GM23338 (cell line): Measurements from ENCODE around the gene TMPRSS15. TPM values are rescaled to one million over a fixed set of nuclear protein-coding genes. Genes with fewer than 3 reads are reported as not detected.

Experiments
- ATAC-seq: fragments of 200-7000 bp; cut with Tn5 transposase; 3 replicates; pipeline ENCODE4 v1.9.1; 2020
- DNase-seq: peaks from one replicate; pipeline ENCODE4 v3.0.0-alpha.2; 2015; ENCODE audit warnings: low spot score
- H2AFZ ChIP-seq: fragments of 200-600 bp; sonication (generic); 2 replicates; pipeline ENCODE4 v1.8.0; 2016; ENCODE audit warnings: antibody characterized with exemption, mild to moderate bottlenecking, moderate library complexity
- H3F3A ChIP-seq: fragments of 200-600 bp; sonication (generic); replicated peaks from 2 replicates; pipeline ENCODE4 v1.8.0; 2017; ENCODE audit warnings: antibody characterized with exemption, mixed run types, low read depth
- H3K27ac ChIP-seq: fragments of 200-600 bp; sonication (generic); 2 replicates; pipeline ENCODE4 v1.6.1; 2016; ENCODE audit warnings: low read depth
- H3K27me3 ChIP-seq: fragments of 200-600 bp; sonication (generic); 2 replicates; pipeline ENCODE4 v1.8.0; 2016; ENCODE audit warnings: mild to moderate bottlenecking, mixed run types, moderate library complexity; ENCODE audit not compliant: insufficient read depth
- H3K36me3 ChIP-seq: fragments of 200-600 bp; sonication (generic); 2 replicates; pipeline ENCODE4 v1.8.0; 2016; ENCODE audit warnings: mild to moderate bottlenecking; ENCODE audit not compliant: insufficient read depth
- H3K4me1 ChIP-seq: fragments of 200-600 bp; sonication (generic); 2 replicates; pipeline ENCODE4 v1.8.0; 2016; ENCODE audit warnings: mild to moderate bottlenecking, moderate library complexity; ENCODE audit not compliant: insufficient read depth
- H3K4me2 ChIP-seq: fragments of 200-600 bp; sonication (generic); 2 replicates; pipeline ENCODE4 v1.7.1; 2017; ENCODE audit warnings: mixed run types
- H3K4me3 ChIP-seq: fragments of 200-600 bp; sonication (generic); 2 replicates; pipeline ENCODE4 v1.6.1; 2016; ENCODE audit warnings: mixed run types
- H3K79me2 ChIP-seq: fragments of 200-600 bp; sonication (generic); replicated peaks from 2 replicates; pipeline ENCODE4 v1.8.0; 2017; ENCODE audit warnings: mild to moderate bottlenecking; ENCODE audit not compliant: insufficient read depth
- H3K9me2 ChIP-seq: fragments of 200-600 bp; sonication (generic); 2 replicates; pipeline ENCODE4 v1.8.0; 2017; ENCODE audit not compliant: insufficient read depth
- H4K20me1 ChIP-seq: fragments of 200-600 bp; sonication (generic); replicated peaks from 2 replicates; pipeline ENCODE4 v1.8.0; 2017; ENCODE audit warnings: mild to moderate bottlenecking; ENCODE audit not compliant: insufficient read depth
- H3K27ac Mint-ChIP-seq: 2 replicates; pipeline ENCODE4 v1.8.0; 2020; ENCODE audit warnings: inconsistent platforms, mild to moderate bottlenecking, moderate library complexity, mixed read lengths
- H3K27me3 Mint-ChIP-seq: 3 replicates; pipeline ENCODE4 v1.8.0; 2022; ENCODE audit warnings: low read depth, mild to moderate bottlenecking, moderate library complexity, mixed read lengths, inconsistent platforms; ENCODE audit not compliant: insufficient read depth, poor library complexity
- H3K36me3 Mint-ChIP-seq: 3 replicates; pipeline ENCODE4 v1.8.0; 2021; ENCODE audit warnings: low read depth, mild to moderate bottlenecking, inconsistent platforms, moderate library complexity, mixed read lengths
- H3K4me1 Mint-ChIP-seq: 3 replicates; pipeline ENCODE4 v1.8.0; 2020; ENCODE audit warnings: mild to moderate bottlenecking, inconsistent platforms, mixed read lengths
- H3K4me3 Mint-ChIP-seq: 3 replicates; pipeline ENCODE4 v1.8.0; 2021; ENCODE audit warnings: moderate library complexity, mild to moderate bottlenecking, inconsistent platforms, mixed read lengths
- H3K9me3 Mint-ChIP-seq: 3 replicates; pipeline ENCODE4 v1.8.0; 2020; ENCODE audit warnings: moderate library complexity, mild to moderate bottlenecking, inconsistent platforms, mixed read lengths
- CREB1 ChIP-seq: fragments of 250-450 bp; sonication (Bioruptor Pico); IDR thresholded peaks from 2 replicates; pipeline ENCODE4 v1.5.0; 2020; ENCODE audit warnings: low read depth, mild to moderate bottlenecking, moderate library complexity
- ETS1 ChIP-seq: IDR thresholded peaks from 2 replicates; pipeline ENCODE4 v1.6.1; 2016; ENCODE audit warnings: antibody characterized with exemption
- EZH2phosphoT487 ChIP-seq: fragments of 200-600 bp; sonication (generic); IDR thresholded peaks from one replicate; pipeline ENCODE4 v1.8.1; 2018; ENCODE audit warnings: antibody characterized with exemption; ENCODE audit not compliant: unreplicated experiment
- JUNB ChIP-seq: IDR thresholded peaks from one replicate; pipeline ENCODE4 v1.6.1; 2016; ENCODE audit warnings: antibody characterized with exemption; ENCODE audit not compliant: unreplicated experiment
- POLR2AphosphoS5 ChIP-seq: IDR thresholded peaks from 2 replicates; pipeline ENCODE4 v1.6.1; 2016; ENCODE audit warnings: antibody characterized with exemption, low read depth
- REST ChIP-seq: IDR thresholded peaks from one replicate; pipeline ENCODE4 v1.6.1; 2018; ENCODE audit warnings: antibody characterized with exemption; ENCODE audit not compliant: unreplicated experiment
- STAT1 ChIP-seq: IDR thresholded peaks from one replicate; pipeline ENCODE4 v1.6.1; 2016; ENCODE audit warnings: antibody characterized with exemption; ENCODE audit not compliant: unreplicated experiment
- ZNF114 ChIP-seq: fragments of 250-450 bp; sonication (Bioruptor Pico); IDR thresholded peaks from 2 replicates; pipeline ENCODE4 v1.5.0; 2020; ENCODE audit warnings: mild to moderate bottlenecking, moderate library complexity
- ZNF331 ChIP-seq: fragments of 250-450 bp; sonication (Bioruptor Pico); IDR thresholded peaks from 2 replicates; pipeline ENCODE4 v1.5.0; 2020; ENCODE audit warnings: low read depth, mild to moderate bottlenecking, moderate library complexity
- polyA plus RNA-seq: library from polyadenylated mRNA; unstranded; fragments of >200 nt; fragmentation: Nextera tagmentation; extraction: Ambion mirVana; gene quantifications from 2 replicates; pipeline ENCODE4 v1.2.1, GENCODE V29; 2016
- total RNA-seq: library from RNA; depleted of rRNA; stranded (reverse); fragments of >200 nt; shearing (Covaris generic); gene quantifications from 2 replicates; pipeline ENCODE4 v1.2.3, GENCODE V29; 2014
- TF ChIP-seq, protein P1 (sequence below): fragments of 250-450 bp; sonication (Bioruptor Pico); IDR thresholded peaks from 2 replicates; pipeline ENCODE4 v1.5.0; 2020; ENCODE audit warnings: mild to moderate bottlenecking, moderate library complexity
- TF ChIP-seq, protein P2 (sequence below), 2 experiments: fragments of 200-600 bp in 1 of 2; sonication (generic) in 1 of 2; conservative IDR thresholded peaks; 2 replicates each; pipeline versions ENCODE4 v1.5.1 to v1.6.1; 2016 to 2017; ENCODE audit warnings: antibody characterized with exemption in 2 of 2, low read depth in 2 of 2, mild to moderate bottlenecking in 2 of 2, moderate library complexity in 1 of 2

Gene TMPRSS15
- total and polyA plus RNA-seq, 2 experiments from 2014 or later, result not detected

GRCh38 chr21:18334066-18334465 lies 69.5 kb downstream of the TMPRSS15 start:
- H3K4me2 ChIP-seq, result no peak overlapping the region
- no peaks in the 10 kb centered on the region for H3K27me3 Mint-ChIP-seq
- no peaks in the 10 kb centered on the region for H4K20me1 ChIP-seq
- no peaks in the 10 kb centered on the region for H3K36me3 ChIP-seq
- no peaks in the 10 kb centered on the region for H3K79me2 ChIP-seq
- H3K4me1 ChIP-seq, result no peaks in the 10 kb centered on the region
- ATAC-seq (no peak), DNase-seq (no peak)
- H3K4me3 ChIP-seq, result no peak overlapping the region
- TF ChIP-seq, protein P1, sequence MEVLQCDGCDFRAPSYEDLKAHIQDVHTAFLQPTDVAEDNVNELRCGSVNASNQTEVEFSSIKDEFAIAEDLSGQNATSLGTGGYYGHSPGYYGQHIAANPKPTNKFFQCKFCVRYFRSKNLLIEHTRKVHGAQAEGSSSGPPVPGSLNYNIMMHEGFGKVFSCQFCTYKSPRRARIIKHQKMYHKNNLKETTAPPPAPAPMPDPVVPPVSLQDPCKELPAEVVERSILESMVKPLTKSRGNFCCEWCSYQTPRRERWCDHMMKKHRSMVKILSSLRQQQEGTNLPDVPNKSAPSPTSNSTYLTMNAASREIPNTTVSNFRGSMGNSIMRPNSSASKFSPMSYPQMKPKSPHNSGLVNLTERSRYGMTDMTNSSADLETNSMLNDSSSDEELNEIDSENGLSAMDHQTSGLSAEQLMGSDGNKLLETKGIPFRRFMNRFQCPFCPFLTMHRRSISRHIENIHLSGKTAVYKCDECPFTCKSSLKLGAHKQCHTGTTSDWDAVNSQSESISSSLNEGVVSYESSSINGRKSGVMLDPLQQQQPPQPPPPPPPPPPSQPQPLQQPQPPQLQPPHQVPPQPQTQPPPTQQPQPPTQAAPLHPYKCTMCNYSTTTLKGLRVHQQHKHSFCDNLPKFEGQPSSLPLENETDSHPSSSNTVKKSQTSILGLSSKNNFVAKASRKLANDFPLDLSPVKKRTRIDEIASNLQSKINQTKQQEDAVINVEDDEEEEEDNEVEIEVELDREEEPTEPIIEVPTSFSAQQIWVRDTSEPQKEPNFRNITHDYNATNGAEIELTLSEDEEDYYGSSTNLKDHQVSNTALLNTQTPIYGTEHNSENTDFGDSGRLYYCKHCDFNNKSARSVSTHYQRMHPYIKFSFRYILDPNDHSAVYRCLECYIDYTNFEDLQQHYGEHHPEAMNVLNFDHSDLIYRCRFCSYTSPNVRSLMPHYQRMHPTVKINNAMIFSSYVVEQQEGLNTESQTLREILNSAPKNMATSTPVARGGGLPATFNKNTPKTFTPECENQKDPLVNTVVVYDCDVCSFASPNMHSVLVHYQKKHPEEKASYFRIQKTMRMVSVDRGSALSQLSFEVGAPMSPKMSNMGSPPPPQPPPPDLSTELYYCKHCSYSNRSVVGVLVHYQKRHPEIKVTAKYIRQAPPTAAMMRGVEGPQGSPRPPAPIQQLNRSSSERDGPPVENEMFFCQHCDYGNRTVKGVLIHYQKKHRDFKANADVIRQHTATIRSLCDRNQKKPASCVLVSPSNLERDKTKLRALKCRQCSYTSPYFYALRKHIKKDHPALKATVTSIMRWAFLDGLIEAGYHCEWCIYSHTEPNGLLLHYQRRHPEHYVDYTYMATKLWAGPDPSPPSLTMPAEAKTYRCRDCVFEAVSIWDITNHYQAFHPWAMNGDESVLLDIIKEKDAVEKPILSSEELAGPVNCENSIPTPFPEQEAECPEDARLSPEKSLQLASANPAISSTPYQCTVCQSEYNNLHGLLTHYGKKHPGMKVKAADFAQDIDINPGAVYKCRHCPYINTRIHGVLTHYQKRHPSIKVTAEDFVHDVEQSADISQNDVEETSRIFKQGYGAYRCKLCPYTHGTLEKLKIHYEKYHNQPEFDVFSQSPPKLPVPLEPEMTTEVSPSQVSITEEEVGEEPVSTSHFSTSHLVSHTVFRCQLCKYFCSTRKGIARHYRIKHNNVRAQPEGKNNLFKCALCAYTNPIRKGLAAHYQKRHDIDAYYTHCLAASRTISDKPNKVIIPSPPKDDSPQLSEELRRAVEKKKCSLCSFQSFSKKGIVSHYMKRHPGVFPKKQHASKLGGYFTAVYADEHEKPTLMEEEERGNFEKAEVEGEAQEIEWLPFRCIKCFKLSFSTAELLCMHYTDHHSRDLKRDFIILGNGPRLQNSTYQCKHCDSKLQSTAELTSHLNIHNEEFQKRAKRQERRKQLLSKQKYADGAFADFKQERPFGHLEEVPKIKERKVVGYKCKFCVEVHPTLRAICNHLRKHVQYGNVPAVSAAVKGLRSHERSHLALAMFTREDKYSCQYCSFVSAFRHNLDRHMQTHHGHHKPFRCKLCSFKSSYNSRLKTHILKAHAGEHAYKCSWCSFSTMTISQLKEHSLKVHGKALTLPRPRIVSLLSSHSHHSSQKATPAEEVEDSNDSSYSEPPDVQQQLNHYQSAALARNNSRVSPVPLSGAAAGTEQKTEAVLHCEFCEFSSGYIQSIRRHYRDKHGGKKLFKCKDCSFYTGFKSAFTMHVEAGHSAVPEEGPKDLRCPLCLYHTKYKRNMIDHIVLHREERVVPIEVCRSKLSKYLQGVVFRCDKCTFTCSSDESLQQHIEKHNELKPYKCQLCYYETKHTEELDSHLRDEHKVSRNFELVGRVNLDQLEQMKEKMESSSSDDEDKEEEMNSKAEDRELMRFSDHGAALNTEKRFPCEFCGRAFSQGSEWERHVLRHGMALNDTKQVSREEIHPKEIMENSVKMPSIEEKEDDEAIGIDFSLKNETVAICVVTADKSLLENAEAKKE (CRISPR knock-in tag), result no peak
- TF ChIP-seq STAT1, result no peak
- TF ChIP-seq REST, result no peak
- no peak for TF ChIP-seq ZNF114
- TF ChIP-seq EZH2phosphoT487, result no peak
- no peak for TF ChIP-seq CREB1 (CRISPR knock-in tag)
- no peak for TF ChIP-seq POLR2AphosphoS5
- TF ChIP-seq, protein P2, sequence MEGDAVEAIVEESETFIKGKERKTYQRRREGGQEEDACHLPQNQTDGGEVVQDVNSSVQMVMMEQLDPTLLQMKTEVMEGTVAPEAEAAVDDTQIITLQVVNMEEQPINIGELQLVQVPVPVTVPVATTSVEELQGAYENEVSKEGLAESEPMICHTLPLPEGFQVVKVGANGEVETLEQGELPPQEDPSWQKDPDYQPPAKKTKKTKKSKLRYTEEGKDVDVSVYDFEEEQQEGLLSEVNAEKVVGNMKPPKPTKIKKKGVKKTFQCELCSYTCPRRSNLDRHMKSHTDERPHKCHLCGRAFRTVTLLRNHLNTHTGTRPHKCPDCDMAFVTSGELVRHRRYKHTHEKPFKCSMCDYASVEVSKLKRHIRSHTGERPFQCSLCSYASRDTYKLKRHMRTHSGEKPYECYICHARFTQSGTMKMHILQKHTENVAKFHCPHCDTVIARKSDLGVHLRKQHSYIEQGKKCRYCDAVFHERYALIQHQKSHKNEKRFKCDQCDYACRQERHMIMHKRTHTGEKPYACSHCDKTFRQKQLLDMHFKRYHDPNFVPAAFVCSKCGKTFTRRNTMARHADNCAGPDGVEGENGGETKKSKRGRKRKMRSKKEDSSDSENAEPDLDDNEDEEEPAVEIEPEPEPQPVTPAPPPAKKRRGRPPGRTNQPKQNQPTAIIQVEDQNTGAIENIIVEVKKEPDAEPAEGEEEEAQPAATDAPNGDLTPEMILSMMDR (conservative IDR thresholded peaks at IDR 0.05; ENCODE audit: low read depth in 2 of 2), result no peak
- no peak for TF ChIP-seq ETS1
- no peak for TF ChIP-seq ZNF331
- TF ChIP-seq JUNB, result no peak
- no peak overlapping the region for H3K4me3 Mint-ChIP-seq
- no peak overlapping the region for H2AFZ ChIP-seq
- no peak overlapping the region for H3K27ac Mint-ChIP-seq
- no peaks in the 10 kb centered on the region for H3K36me3 Mint-ChIP-seq
- no peaks in the 10 kb centered on the region; the same call in 2 of the 3 replicates for H3K9me3 Mint-ChIP-seq
- no peaks in the 10 kb centered on the region for H3K27me3 ChIP-seq
- no peaks in the 10 kb centered on the region for H3F3A ChIP-seq
- peaks cover 3% of the 10 kb centered on the region; the same call in 1 of the 2 replicates for H3K9me2 ChIP-seq
- H3K4me1 Mint-ChIP-seq, result no peaks in the 10 kb centered on the region
- H3K27ac ChIP-seq, result no peak overlapping the region
